ENCODE measurements around the gene FANCI. TPM values are rescaled to one million over a fixed set of nuclear protein-coding genes. Genes with fewer than 3 reads are reported as not detected.
A peak's percentile ranks its signal among the peaks of the same experiment; 100 is the strongest.

The FANCI gene
- total RNA-seq, 6 donors from 2014 or later = 5.0 to 10.9 (median 6.6) TPM

- H3K9me3 ChIP-seq = no peaks in the 10 kb centered on the region
- H3K4me1 ChIP-seq = peaks cover 38 to 55% (median 43%) of the 10 kb centered on the region in 4 donors
- no peaks in the 10 kb centered on the region for H3K27me3 ChIP-seq
- H3K4me3 ChIP-seq = peak overlapping the region; percentile 67 to 92 (median 70)
- ATAC-seq (ENCODE audit: low FRiP score in 2 of 2) = no peak
- H3K27ac ChIP-seq = peak overlapping the region; percentile 87 to 97 (median 94)
- DNase-seq = no peak
- WGBS, 2 donors = 2 to 17% methylated on average over 3 to 36 of the region's 43 CpGs
- TF ChIP-seq POLR2A (IDR thresholded peaks at IDR 0.05) = no peak
- TF ChIP-seq, protein P1, sequence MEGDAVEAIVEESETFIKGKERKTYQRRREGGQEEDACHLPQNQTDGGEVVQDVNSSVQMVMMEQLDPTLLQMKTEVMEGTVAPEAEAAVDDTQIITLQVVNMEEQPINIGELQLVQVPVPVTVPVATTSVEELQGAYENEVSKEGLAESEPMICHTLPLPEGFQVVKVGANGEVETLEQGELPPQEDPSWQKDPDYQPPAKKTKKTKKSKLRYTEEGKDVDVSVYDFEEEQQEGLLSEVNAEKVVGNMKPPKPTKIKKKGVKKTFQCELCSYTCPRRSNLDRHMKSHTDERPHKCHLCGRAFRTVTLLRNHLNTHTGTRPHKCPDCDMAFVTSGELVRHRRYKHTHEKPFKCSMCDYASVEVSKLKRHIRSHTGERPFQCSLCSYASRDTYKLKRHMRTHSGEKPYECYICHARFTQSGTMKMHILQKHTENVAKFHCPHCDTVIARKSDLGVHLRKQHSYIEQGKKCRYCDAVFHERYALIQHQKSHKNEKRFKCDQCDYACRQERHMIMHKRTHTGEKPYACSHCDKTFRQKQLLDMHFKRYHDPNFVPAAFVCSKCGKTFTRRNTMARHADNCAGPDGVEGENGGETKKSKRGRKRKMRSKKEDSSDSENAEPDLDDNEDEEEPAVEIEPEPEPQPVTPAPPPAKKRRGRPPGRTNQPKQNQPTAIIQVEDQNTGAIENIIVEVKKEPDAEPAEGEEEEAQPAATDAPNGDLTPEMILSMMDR (IDR thresholded peaks at IDR 0.05) = peak in 1 of 6 experiments; percentile 40
- TF ChIP-seq EP300 (IDR thresholded peaks at IDR 0.05) = no peak
- TF ChIP-seq POLR2AphosphoS5 (IDR thresholded peaks at IDR 0.05) = no peak
- peaks cover 22 to 45% (median 40%) of the 10 kb centered on the region in 4 donors for H3K36me3 ChIP-seq
Measured at GRCh38 chr15:89333959-89334509, 90.3 kb downstream of the FANCI start.

- no peaks in the 10 kb centered on the region for H3K9me3 ChIP-seq
- peak; percentile 97 to 99 for ATAC-seq (ENCODE audit: low FRiP score in 2 of 2)
- peaks cover 38 to 54% (median 41%) of the 10 kb centered on the region in 4 donors for H3K4me1 ChIP-seq
- H3K4me3 ChIP-seq = peak within 1 kb of the TSS; percentile 67 to 92 (median 70)
- TF ChIP-seq POLR2A (IDR thresholded peaks at IDR 0.05) (peak; percentile 91 to 99 (median 94)), POLR2AphosphoS5 (IDR thresholded peaks at IDR 0.05) (peak; percentile 94 to 97), EP300 (IDR thresholded peaks at IDR 0.05) (peak in 1 of 4 donors; percentile 47)
- TF ChIP-seq, protein P1 (IDR thresholded peaks at IDR 0.05) = peak in 4 of 6 experiments; percentile 2 to 31 (median 24)
- no peaks in the 10 kb centered on the region for H3K27me3 ChIP-seq
- H3K27ac ChIP-seq = peak within 1 kb of the TSS; percentile 87 to 97 (median 94)
- DNase-seq = peak; percentile 98
- peaks cover 15 to 38% (median 33%) of the 10 kb centered on the region in 4 donors for H3K36me3 ChIP-seq
- WGBS, 2 donors = 0 to 2% methylated on average over 32 to 36 of the region's 85 CpGs
Measured at GRCh38 chr15:89334510-89335297, 90.9 kb downstream of the FANCI start, which contains the start of gene POLG. TSS of gene POLG (minus strand) at chr15:89334824. CDS start at chr15:89333754, 1,070 bp downstream.

DNA sequence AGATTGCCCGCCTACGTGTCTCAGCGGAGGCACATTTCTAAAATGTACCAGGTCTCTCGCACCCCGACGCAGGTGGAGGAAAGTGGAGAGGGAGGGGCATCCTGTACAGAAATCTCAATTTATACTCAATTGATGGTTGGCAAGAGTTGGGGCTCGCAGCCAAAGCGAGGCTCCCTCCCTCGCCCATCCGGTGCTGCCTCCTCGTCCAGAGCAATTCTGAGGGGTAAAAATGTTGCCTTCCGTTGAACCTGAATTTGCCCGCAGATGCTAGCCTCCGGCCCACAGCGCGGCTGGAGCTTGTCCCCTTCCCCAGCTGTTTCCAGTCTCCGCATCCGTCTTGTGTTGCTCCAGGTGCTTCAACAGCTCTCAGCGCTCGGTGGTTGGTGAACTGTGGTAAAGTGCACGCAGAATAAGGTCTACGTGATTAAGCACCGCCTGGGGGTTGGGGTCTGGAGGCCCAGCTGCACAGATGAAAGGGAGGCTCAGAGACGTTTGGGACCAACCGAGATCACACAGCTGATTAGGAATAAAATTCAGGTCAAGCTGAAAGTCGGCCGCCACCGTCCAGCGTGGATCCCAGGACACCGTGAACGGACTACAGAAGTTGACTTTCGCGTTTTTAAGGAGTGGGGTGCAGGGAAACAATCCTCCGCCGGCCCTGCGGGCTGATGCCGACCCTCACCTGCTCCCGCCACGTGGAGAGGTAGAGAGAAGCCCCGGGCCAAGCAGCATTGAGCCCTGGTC lies 91.7 kb downstream of the FANCI start:
- TF ChIP-seq EP300 (IDR thresholded peaks at IDR 0.05) = no peak
- H3K27me3 ChIP-seq = no peaks in the 10 kb centered on the region
- H3K4me3 ChIP-seq = peak overlapping the region in 3 of 4 donors; percentile 67 to 92 (median 70)
- peak overlapping the region; percentile 27 to 97 (median 94) for H3K27ac ChIP-seq
- H3K9me3 ChIP-seq = no peaks in the 10 kb centered on the region
- H3K4me1 ChIP-seq = peaks cover 35 to 46% (median 38%) of the 10 kb centered on the region in 4 donors
- peak; percentile 33 to 74 for DNase-seq
- ATAC-seq (ENCODE audit: low FRiP score in 2 of 2) = peak in 1 of 2 donors; percentile 0
- WGBS, 2 donors = 10% methylated on average over 24 to 40 of the region's 40 CpGs
- H3K36me3 ChIP-seq = peaks cover 8 to 30% (median 25%) of the 10 kb centered on the region in 4 donors

GRCh38 chr15:89338036-89338435 lies 94.3 kb downstream of the FANCI start:
- 81 to 84% methylated on average over 6 of the region's 6 CpGs for WGBS, 2 donors
- no peak for TF ChIP-seq EP300 (IDR thresholded peaks at IDR 0.05)
- TF ChIP-seq POLR2A (IDR thresholded peaks at IDR 0.05) = no peak
- TF ChIP-seq POLR2AphosphoS5 (IDR thresholded peaks at IDR 0.05) = no peak
- TF ChIP-seq, protein P1 (IDR thresholded peaks at IDR 0.05) = no peak
- H3K27me3 ChIP-seq = no peaks in the 10 kb centered on the region
- H3K9me3 ChIP-seq = no peaks in the 10 kb centered on the region
- ATAC-seq (ENCODE audit: low FRiP score in 2 of 2) = no peak
- DNase-seq = no peak
- no peak overlapping the region for H3K27ac ChIP-seq
- H3K4me1 ChIP-seq = peaks cover 9 to 20% (median 14%) of the 10 kb centered on the region in 4 donors
- H3K36me3 ChIP-seq = peaks cover 0 to 5% (median 3%) of the 10 kb centered on the region in 4 donors
- no peak overlapping the region for H3K4me3 ChIP-seq
